Liver (tissue), 9 donors: ENCODE data around the gene FAM151A. TPM values are rescaled to one million over a fixed set of nuclear protein-coding genes. Genes with fewer than 3 reads are reported as not detected.

Experiments
- DNase-seq: peaks from one replicate; pipeline ENCODE4 v3.0.0-alpha.2; 2017; ENCODE audit warnings: low spot score
- H3K27ac ChIP-seq, 2 donors: one replicate each; pipeline ENCODE4 v1.7.0; 2013; ENCODE audit warnings: inconsistent platforms in 2 of 2, low read length in 2 of 2, control low read depth in 1 of 2, low read depth in 1 of 2, mild to moderate bottlenecking in 1 of 2
- H3K27me3 ChIP-seq, 4 donors: one replicate each; pipeline versions ENCODE4 v1.6.1 to v1.7.0; 2013; ENCODE audit warnings: low read length in 3 of 4, inconsistent platforms in 1 of 4, mild to moderate bottlenecking in 1 of 4, moderate library complexity in 1 of 4; ENCODE audit not compliant: control insufficient read depth in 4 of 4, insufficient read depth in 4 of 4
- H3K36me3 ChIP-seq, 4 donors: one replicate each; pipeline versions ENCODE4 v1.6.1 to v1.7.0; 2013; ENCODE audit warnings: low read length in 3 of 4, mild to moderate bottlenecking in 3 of 4, low read depth in 1 of 4, moderate library complexity in 1 of 4; ENCODE audit not compliant: control insufficient read depth in 4 of 4, insufficient read depth in 3 of 4
- H3K4me1 ChIP-seq, 4 donors: one replicate each; pipeline versions ENCODE4 v1.6.1 to v1.7.0; 2013; ENCODE audit warnings: low read length in 3 of 4, mild to moderate bottlenecking in 3 of 4, moderate library complexity in 1 of 4; ENCODE audit not compliant: control insufficient read depth in 4 of 4, insufficient read depth in 4 of 4
- H3K4me3 ChIP-seq, 3 donors: one replicate each; pipeline versions ENCODE4 v1.6.1 to v1.7.0; 2013; ENCODE audit warnings: low read length in 3 of 3, control low read depth in 1 of 3, low read depth in 1 of 3, mild to moderate bottlenecking in 1 of 3
- H3K9ac ChIP-seq, 2 donors: one replicate each; pipeline ENCODE4 v1.7.0; 2013; ENCODE audit warnings: low read length in 2 of 2, mild to moderate bottlenecking in 2 of 2, moderate library complexity in 2 of 2, control low read depth in 1 of 2, low read depth in 1 of 2
- H3K9me3 ChIP-seq, 4 donors: one replicate each; pipeline versions ENCODE4 v1.6.1 to v1.7.0; 2013; ENCODE audit warnings: low read length in 3 of 4; ENCODE audit not compliant: control insufficient read depth in 4 of 4
- ATF3 ChIP-seq: IDR thresholded peaks from 2 replicates; pipeline ENCODE4 v1.6.1; 2016; ENCODE audit warnings: antibody characterized with exemption
- CTCF ChIP-seq: fragments of 150-350 bp; IDR thresholded peaks from 2 replicates; pipeline ENCODE4 v1.5.1; 2017; ENCODE audit warnings: improper control_type of control experiment, low read depth, low read length; ENCODE audit not compliant: missing input control
- EGR1 ChIP-seq, 2 donors: IDR thresholded peaks; 2 replicates each; pipeline ENCODE4 v1.6.1; 2016 to 2018; ENCODE audit warnings: antibody characterized with exemption in 2 of 2, low read depth in 2 of 2
- FOXA1 ChIP-seq: IDR thresholded peaks from 2 replicates; pipeline ENCODE4 v1.6.1; 2016; ENCODE audit warnings: antibody characterized with exemption
- FOXA2 ChIP-seq: IDR thresholded peaks from 2 replicates; pipeline ENCODE4 v1.6.1; 2016; ENCODE audit warnings: antibody characterized with exemption
- GABPA ChIP-seq, 2 donors: IDR thresholded peaks in 1 of 2; conservative IDR thresholded peaks in 1 of 2; 2 replicates each; pipeline ENCODE4 v1.6.1; 2016; ENCODE audit warnings: antibody characterized with exemption in 2 of 2, mild to moderate bottlenecking in 1 of 2, moderate library complexity in 1 of 2
- HNF4A ChIP-seq, 2 donors: conservative IDR thresholded peaks; 2 replicates each; pipeline ENCODE4 v1.6.1; 2016; ENCODE audit warnings: antibody characterized with exemption in 2 of 2, mild to moderate bottlenecking in 2 of 2
- HNF4G ChIP-seq: IDR thresholded peaks from 2 replicates; pipeline ENCODE4 v1.6.1; 2016; ENCODE audit warnings: antibody characterized with exemption
- JUND ChIP-seq, 2 donors: IDR thresholded peaks; 2 replicates each; pipeline ENCODE4 v1.6.1; 2016; ENCODE audit warnings: antibody characterized with exemption in 2 of 2
- MAX ChIP-seq: IDR thresholded peaks from 2 replicates; pipeline ENCODE4 v1.6.1; 2016; ENCODE audit warnings: antibody characterized with exemption
- NR2F2 ChIP-seq: IDR thresholded peaks from 2 replicates; pipeline ENCODE4 v1.6.1; 2016; ENCODE audit warnings: antibody characterized with exemption
- RAD21 ChIP-seq, 2 donors: IDR thresholded peaks; 2 replicates each; pipeline ENCODE4 v1.6.1; 2016; ENCODE audit warnings: antibody characterized with exemption in 2 of 2, mild to moderate bottlenecking in 2 of 2
- RXRA ChIP-seq, 2 donors: IDR thresholded peaks; 2 replicates each; pipeline ENCODE4 v1.6.1; 2017 to 2018; ENCODE audit warnings: antibody characterized with exemption in 2 of 2, mild to moderate bottlenecking in 1 of 2
- SP1 ChIP-seq: IDR thresholded peaks from 2 replicates; pipeline ENCODE4 v1.6.1; 2018; ENCODE audit warnings: antibody characterized with exemption, mild to moderate bottlenecking
- TAF1 ChIP-seq: conservative IDR thresholded peaks from 2 replicates; pipeline ENCODE4 v1.6.1; 2016; ENCODE audit warnings: antibody characterized with exemption, mild to moderate bottlenecking
- YY1 ChIP-seq: IDR thresholded peaks from 2 replicates; pipeline ENCODE4 v1.6.1; 2016; ENCODE audit warnings: antibody characterized with exemption, mild to moderate bottlenecking
- ZBTB33 ChIP-seq: IDR thresholded peaks from 2 replicates; pipeline ENCODE4 v1.6.1; 2016; ENCODE audit warnings: antibody characterized with exemption
- WGBS: extraction: QIAGEN DNeasy Blood & Tissue Kit; methylation state at CpG from one replicate; pipeline ENCODE4 v1.1.7; 2013; 5-methylcytosine and 5-hydroxymethylcytosine counted together
- polyA plus RNA-seq, 2 donors: library from polyadenylated mRNA; stranded (reverse) in 1 of 2; unstranded in 1 of 2; fragments of 200-250 nt in 1 of 2; fragments of >200 nt in 1 of 2; fragmentation: Nextera tagmentation in 1 of 2; extraction: Ambion mirVana in 1 of 2; gene quantifications; one replicate each; pipeline versions ENCODE4 v1.2.1 to v1.2.3, GENCODE V29; 2013 to 2015
- total RNA-seq, 2 donors: library from RNA; depleted of rRNA; stranded (reverse); fragments of >200 nt; gene quantifications; one replicate each; pipeline ENCODE4 v1.2.3, GENCODE V29; 2014
- TF ChIP-seq, protein P1 (sequence below): IDR thresholded peaks from 2 replicates; pipeline ENCODE4 v1.6.1; 2016; ENCODE audit warnings: antibody characterized with exemption, mild to moderate bottlenecking
- donor health status: healthy.
- donor health status: healthy.
- donor health status: healthy.
- donor health status: healthy.
- donor health status: healthy.

FAM151A gene
- total and polyA plus RNA-seq, 4 donors, result 1.5 to 25.1 (median 4.7) TPM

- H3K27ac ChIP-seq, result peak overlapping the region in 1 of 2 donors; percentile 71
- no peaks in the 10 kb centered on the region for H3K9me3 ChIP-seq
- no peaks in the 10 kb centered on the region for H3K27me3 ChIP-seq
- H3K36me3 ChIP-seq, result no peaks in the 10 kb centered on the region
- no peak for DNase-seq
- no peak overlapping the region for H3K9ac ChIP-seq
- H3K4me3 ChIP-seq, result no peak overlapping the region
- H3K4me1 ChIP-seq, result peaks cover 3 to 24% (median 14%) of the 10 kb centered on the region in 4 donors
- TF ChIP-seq TAF1 (no peak), CTCF (no peak), EGR1 (IDR thresholded peaks at IDR 0.05; ENCODE audit: low read depth in 2 of 2) (no peak), SP1 (no peak), GABPA (IDR thresholded peaks at IDR 0.05 in 1 of 2, conservative IDR thresholded peaks at IDR 0.05 in 1 of 2) (no peak), FOXA2 (no peak), MAX (no peak), FOXA1 (no peak)
- 81% methylated on average over 19 of the region's 19 CpGs for WGBS
These were observed 40.6 kb downstream of the FAM151A start for GRCh38 chr1:54582566-54583306.

- H3K4me3 ChIP-seq, result no peak overlapping the region
- H3K27ac ChIP-seq, result peak overlapping the region; percentile 68 to 71
- 34% methylated on average over 5 of the region's 5 CpGs for WGBS
- H3K36me3 ChIP-seq, result no peaks in the 10 kb centered on the region
- no peaks in the 10 kb centered on the region for H3K9me3 ChIP-seq
- H3K9ac ChIP-seq, result no peak overlapping the region
- H3K4me1 ChIP-seq, result peaks cover 3 to 24% (median 15%) of the 10 kb centered on the region in 4 donors
- H3K27me3 ChIP-seq, result no peaks in the 10 kb centered on the region
- peak; percentile 71 for TF ChIP-seq NR2F2
- TF ChIP-seq YY1, result peak; percentile 81
- TF ChIP-seq RXRA (IDR thresholded peaks at IDR 0.05), result peak; percentile 91 to 92
- TF ChIP-seq FOXA2, result no peak
- TF ChIP-seq JUND (IDR thresholded peaks at IDR 0.05), result peak; percentile 85 to 86
- TF ChIP-seq ATF3, result peak; percentile 43
- peak; percentile 68 for TF ChIP-seq MAX
- no peak for TF ChIP-seq CTCF
- no peak for TF ChIP-seq GABPA (IDR thresholded peaks at IDR 0.05 in 1 of 2, conservative IDR thresholded peaks at IDR 0.05 in 1 of 2)
- peak; percentile 66 to 78 for TF ChIP-seq HNF4A (conservative IDR thresholded peaks at IDR 0.05)
- TF ChIP-seq RAD21 (IDR thresholded peaks at IDR 0.05), result peak; percentile 68 to 70
- TF ChIP-seq, protein P1, sequence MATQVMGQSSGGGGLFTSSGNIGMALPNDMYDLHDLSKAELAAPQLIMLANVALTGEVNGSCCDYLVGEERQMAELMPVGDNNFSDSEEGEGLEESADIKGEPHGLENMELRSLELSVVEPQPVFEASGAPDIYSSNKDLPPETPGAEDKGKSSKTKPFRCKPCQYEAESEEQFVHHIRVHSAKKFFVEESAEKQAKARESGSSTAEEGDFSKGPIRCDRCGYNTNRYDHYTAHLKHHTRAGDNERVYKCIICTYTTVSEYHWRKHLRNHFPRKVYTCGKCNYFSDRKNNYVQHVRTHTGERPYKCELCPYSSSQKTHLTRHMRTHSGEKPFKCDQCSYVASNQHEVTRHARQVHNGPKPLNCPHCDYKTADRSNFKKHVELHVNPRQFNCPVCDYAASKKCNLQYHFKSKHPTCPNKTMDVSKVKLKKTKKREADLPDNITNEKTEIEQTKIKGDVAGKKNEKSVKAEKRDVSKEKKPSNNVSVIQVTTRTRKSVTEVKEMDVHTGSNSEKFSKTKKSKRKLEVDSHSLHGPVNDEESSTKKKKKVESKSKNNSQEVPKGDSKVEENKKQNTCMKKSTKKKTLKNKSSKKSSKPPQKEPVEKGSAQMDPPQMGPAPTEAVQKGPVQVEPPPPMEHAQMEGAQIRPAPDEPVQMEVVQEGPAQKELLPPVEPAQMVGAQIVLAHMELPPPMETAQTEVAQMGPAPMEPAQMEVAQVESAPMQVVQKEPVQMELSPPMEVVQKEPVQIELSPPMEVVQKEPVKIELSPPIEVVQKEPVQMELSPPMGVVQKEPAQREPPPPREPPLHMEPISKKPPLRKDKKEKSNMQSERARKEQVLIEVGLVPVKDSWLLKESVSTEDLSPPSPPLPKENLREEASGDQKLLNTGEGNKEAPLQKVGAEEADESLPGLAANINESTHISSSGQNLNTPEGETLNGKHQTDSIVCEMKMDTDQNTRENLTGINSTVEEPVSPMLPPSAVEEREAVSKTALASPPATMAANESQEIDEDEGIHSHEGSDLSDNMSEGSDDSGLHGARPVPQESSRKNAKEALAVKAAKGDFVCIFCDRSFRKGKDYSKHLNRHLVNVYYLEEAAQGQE, result peak; percentile 83
- TF ChIP-seq HNF4G, result peak; percentile 4
- TF ChIP-seq FOXA1, result peak; percentile 26
- TF ChIP-seq EGR1 (IDR thresholded peaks at IDR 0.05; ENCODE audit: low read depth in 2 of 2), result peak in 1 of 2 donors; percentile 23
- peak; percentile 96 for TF ChIP-seq SP1
- no peak for TF ChIP-seq TAF1
- no peak for TF ChIP-seq ZBTB33
- peak; percentile 50 for DNase-seq
These were observed 41.7 kb downstream of the FAM151A start for GRCh38 chr1:54581621-54582035.
